AML-193 (cell line): ENCODE data around the gene FRY.

Experiments used
- DNase-seq, 2 experiments: peaks; one replicate each; lab custom pipeline; 2025; lab: John Stamatoyannopoulos, UW

The FRY gene

DNA sequence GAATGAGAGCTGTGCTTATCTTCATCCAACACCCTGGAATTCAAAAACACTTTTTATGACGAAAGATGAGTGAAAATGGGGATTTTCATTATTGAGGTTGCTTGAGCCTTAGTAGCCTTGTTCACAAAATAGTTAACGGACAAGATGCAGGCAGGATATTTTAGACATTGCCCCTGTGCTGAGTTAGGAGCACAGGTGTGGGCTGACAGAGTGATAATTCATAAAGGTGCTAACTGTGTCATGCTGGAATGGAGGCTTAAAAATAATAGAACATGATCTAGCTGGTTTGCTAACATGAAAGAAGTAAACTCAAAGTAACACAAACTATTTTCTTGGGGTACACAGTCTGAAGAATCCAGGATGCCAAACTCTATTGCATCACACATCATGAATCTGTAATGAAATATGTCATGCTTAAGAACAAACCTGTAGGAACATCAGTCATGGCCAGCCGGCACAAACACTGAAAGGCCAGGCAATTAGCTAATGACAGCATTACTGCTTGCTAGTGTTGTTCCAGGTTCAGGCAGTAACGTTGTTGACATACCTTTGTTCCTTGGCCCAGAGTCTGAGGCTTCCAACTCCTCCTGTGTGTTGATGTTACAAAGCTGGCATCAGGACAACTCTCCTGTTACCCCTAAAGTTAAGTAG lies 55.3 kb downstream of the FRY start:
- no peak for DNase-seq

GRCh38 chr13:32087955-32088747 lies 56.6 kb downstream of the FRY start:
- no peak for DNase-seq

DNA sequence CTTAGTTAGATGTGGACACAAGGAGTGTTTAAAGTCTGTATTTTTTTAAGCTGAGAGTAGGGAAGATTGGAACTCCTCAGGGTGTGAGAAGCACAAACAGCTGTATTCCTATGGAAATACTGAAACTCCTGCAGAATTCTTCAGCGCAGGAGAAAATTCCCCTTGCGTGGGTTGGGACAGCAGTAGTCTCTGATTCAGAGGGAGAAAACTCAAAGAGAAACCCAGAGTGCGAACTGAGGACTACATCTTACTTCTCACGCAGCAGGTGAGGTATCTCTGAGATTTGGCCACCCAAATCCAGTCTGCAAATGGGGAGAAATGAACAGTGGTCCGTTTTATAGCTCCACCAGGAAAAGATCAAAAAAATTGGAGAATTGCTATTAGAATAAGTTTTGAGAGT lies 60.9 kb downstream of the FRY start:
- no peak for DNase-seq

DNA sequence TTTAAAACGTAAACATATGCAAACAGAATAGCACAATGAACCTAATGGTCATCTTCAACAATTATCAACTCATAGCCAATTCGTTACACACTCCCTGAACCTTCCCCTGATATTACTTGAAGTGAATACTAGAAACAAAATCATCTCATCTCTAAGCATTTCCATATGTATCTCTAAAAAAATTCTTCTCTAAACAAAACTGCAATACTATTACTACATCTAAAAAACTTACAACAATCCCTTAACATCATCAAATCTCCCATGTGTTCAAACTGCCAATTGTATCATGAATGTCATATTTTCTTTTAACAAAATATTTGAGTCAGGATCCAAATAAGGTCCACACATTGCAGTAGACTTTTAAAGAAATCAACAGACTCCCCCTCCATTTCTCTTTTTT lies 61.4 kb downstream of the FRY start:
- DNase-seq = no peak

GRCh38 chr13:32098272-32098671 lies 66.7 kb downstream of the FRY start:
- DNase-seq = peak in 1 of 2 experiments; percentile 19

- no peak for DNase-seq
These were observed 74.2 kb downstream of the FRY start for GRCh38 chr13:32105653-32106313.

DNA sequence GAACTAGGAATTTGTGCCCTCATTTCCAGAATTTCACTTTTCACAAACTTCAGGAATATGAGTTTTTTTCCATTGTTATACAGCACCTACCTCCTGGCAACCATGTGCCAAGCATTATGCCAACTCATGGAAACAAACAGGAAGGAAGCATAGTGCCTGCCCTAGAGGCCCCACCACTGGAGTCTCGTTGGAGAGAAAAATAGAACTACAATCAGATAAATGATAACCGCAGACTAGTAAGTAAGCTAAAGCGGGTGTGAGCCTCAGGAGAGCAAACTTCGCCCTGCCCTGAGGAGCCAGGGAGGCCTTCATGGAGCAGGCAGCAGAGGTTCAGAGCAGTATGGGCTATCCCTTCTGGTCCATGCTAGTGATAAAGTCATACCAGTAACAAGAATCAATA lies 75.9 kb downstream of the FRY start:
- DNase-seq = peak; percentile 58 to 74

GRCh38 chr13:32107973-32108372 lies 76.4 kb downstream of the FRY start:
- DNase-seq = no peak

DNA sequence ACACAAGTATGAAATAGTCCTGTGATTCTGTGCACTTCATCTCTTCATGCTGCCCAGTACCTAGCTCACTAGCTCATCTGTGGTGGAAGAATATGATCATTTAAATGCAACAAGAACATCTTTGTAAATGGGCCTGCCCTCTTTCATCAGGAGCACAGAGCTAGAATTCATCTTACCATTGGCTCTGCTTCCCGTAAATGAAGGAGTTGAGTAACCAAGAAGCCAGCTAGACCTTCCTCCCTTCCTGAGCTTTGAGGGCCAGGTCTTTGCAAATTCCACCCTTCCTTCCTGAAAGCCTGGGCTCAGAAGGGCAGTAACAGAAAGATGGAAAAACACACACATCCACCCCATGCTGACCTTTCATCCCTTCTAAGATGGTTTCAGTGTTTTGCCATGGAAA lies 82.0 kb downstream of the FRY start:
- DNase-seq = peak; percentile 24 to 49

DNA sequence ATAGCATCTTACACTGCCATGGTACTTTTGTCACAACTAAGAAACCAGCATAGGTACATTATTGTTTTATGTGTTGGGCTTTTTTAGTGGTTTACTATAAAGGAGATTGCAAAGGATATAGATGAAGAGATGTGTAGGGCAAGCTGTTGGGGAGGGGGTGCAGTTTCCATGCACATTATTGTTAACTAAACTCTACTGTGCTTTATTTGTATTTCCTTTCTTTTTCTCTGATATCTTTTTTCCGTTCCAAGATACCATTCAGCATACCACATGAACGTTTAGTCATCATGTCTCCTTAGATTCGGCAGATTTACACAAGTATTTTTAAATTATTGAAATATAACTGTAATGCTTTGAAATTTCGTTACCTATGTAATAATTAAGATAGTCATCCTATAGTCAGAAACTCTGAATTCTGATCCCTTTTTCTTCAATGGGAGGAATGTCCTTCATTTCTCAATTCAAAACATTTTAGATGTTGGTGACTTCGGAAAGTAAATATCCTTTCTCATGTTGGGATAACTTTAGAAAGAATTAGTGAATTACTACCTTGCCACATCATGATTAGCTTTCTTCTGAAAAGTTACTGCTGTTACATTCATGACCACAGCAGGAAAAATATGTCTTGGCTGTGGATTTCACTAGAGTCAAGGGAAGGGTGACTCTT lies 82.8 kb downstream of the FRY start:
- no peak for DNase-seq

DNA sequence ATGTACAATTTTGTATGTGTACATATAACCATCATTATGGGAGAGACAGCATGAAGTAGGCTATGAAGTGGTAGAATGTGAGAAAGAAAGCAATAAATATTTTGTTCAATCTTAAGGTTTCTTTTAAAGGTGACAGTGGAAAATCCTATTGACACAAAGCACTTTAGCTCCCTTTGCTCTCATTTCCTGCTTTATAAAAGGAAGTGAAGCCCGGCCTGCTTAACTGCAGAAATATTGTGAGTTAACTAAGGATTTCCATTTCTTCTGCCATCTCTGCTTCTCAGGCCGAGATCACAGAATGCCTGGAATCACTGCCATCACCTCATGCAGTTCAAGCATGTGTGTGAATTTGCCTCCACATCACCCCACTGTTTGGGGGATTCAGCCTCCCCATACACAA lies 83.5 kb downstream of the FRY start:
- DNase-seq = peak; percentile 33 to 61

DNA sequence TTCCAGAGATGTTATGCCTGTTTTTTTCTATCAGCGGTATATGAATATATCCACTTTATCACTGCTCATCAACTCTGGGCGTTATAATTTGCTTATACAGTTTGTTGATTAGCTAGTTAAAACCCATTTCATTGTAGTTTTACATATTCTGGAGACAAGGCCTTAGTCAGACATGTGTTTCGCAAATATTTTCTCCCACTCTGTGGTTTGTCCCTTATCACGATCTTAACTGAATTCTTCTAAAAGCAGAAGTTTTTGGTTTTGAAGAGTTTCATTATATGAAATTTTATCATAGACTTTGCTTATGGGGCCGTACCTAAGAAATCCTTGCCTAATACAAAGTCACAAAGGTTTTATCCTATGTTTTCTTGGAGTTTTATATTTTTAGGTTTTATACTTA lies 84.6 kb downstream of the FRY start:
- peak; percentile 96 to 99 for DNase-seq

GRCh38 chr13:32117001-32117400 lies 85.4 kb downstream of the FRY start:
- DNase-seq = peak in 1 of 2 experiments; percentile 21

- no peak for DNase-seq
These were observed 86.1 kb downstream of the FRY start for GRCh38 chr13:32117701-32118100.

DNA sequence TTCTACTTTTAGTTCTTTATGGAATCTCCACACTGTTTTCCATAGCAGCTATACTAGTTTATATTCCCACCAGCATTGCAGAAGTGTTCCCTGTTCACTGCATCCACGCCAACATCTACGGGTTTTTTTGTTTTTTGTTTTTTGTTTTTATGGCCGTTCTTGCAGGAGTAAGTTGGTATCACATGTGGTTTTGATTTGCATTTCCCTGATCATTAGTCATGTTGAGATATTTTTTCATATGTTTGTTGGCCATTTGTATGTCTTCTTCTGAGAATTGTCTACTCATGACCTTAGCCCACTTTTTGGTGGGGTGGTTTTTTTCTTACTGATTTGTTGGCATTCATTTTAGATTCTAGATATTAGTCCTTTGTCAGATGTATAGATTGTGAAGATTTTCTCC lies 89.7 kb downstream of the FRY start:
- no peak for DNase-seq

GRCh38 chr13:32124743-32125142 lies 93.2 kb downstream of the FRY start:
- DNase-seq = peak; percentile 73 to 76

DNA sequence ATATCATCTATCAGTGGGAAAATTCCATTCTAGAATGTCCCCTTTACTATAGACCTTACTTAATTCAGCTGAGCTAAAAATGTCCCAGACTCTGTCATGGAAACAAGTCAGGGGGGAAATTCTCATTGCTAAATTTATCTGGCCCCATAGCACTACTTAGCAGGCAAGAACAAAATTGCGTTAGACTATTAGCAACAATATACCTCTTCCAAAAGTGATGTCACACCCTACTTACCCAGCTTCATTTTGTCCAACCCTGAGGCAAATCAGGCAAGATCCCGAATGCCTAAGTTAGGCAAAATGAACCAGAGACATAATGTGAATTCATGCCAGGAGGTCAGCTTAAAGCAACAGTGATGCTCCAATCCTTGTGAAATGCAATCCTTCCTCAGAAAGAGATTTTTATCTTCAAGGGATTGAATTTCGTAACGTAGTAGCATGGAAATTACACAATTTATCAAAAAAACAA lies 93.7 kb downstream of the FRY start:
- peak; percentile 88 to 96 for DNase-seq

DNA sequence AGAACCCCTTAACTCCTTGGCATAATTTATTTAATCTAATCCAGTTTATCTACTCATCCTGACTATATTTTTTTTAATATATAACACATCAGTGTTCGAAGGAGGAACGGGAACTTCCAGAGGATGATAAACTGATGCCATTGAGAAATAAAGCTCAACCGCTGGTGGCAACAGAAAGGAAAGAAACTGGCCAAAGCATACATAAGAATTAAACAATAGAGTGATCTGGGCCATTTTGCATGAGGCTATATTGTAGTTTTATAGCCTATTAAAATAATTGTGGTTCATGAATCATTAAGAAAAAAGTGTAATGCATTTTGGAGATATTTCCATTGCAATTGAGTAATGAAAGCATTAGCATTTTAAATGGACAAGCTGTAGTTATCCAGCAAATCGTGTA lies 94.2 kb downstream of the FRY start:
- DNase-seq = peak; percentile 88 to 96

- DNase-seq = no peak
These were observed 94.7 kb downstream of the FRY start for GRCh38 chr13:32126278-32126677.

- DNase-seq = no peak
These were observed 95.2 kb downstream of the FRY start for GRCh38 chr13:32126756-32127155.

DNA sequence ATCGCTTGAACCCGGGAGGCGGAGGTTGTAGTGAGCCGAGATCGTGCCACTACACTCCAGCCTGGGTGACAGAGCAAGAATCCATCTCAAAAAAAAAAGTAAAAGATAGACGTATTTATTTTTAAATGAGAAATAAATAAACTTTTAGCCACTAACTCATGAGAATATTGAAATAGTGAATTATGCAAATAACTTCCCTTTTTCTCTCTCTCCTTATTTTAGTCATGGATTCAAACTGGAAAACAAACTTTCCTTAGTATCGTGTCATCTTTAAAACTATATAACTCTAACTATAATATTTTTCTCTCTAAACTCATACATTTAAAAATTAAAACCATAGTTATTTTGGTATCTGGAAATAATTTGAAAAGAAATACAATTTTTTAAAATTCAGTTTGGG lies 96.1 kb downstream of the FRY start:
- DNase-seq = no peak

DNA sequence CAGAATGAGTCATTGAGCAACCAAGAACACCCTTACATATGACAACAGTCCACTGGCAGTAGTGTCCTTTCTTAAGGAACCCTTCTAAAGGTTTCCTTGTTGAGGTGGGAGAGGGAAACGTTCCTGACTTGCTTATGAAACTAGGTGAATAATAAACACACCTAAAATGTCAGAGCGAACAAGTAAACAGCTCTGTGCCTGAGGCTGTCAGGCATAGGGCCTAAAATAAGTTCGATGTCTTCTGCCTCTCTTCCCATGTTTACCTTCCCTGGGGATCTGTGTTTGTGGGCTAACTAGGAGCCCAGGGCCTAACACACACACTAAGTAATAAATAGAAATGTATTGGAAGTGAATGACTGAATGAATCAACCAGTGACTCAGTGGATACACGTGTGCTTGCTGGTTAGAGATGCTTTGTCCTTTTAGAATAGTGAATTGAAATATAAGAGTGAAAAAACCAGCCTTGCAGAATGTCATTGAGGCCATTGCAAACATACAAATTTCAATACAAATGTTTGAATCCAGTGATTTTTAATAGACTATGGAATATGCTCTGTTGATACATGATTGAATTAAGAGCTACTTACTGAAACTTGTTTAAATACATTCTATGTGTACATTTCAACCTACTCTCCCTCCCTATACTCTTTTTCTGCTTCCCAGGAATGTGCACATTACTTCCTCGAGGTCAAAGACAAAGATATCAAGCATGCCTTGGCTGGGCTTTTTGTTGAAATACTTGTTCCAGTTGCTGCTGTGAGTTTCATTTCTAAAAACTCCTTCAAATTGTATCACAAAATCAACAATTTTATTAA lies 102.9 kb downstream of the FRY start:
- no peak for DNase-seq
